Suppressor macrophage treated with lipopolysaccharide for 4 hours (primary cell): Measurements from ENCODE around the gene ADIPOR2.
A peak's percentile ranks its signal among the peaks of the same experiment; 100 is the strongest.
"Not testable (repeated sequence)": the region's sequence is repeated elsewhere in the genome, so short reads cannot be mapped to it uniquely, and the experiment has no call there.

Experiments
- DNase-seq: peaks from one replicate; pipeline ENCODE4 v3.0.0-alpha.2; 2020

ADIPOR2 gene

DNA sequence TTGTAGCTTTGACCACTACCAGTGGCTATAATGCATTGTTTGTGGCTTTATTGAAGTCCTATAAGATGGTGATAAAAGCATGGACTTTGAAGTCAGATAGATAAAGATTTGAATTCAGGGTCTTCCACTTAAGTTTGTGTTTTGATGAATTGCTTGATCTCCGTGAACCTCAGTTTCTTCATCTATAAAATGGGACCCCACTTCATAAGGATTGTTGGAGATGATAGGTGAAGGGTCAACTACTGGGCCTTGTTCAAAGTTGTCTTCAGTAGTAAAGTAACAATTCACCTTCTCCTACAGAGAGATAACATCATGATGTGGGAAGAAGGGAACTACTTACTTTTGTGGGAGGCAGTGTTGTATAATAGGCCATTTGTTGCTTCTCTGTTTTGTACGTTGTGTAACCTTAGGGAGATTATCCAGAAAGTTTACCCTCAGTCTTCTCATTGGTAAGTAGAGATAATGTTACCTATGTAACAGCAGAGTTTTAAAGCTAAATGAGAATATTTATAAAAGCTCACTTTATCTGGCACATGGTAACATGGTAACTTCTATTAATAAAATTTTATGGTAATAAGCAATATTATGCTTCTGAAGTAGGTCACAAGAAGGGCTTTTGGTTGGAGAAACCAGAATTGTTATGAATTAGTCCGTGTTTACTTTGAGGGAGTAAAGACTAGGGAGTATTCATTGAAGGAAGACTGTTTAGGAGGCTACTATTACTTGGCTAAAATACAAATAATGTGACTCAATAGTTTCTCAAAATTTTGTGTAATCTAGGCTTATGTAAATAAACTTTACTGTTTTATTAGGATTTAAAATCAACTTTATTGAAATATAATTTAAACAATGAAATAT lies 15.1 kb downstream of the ADIPOR2 start:
- DNase-seq = no peak

DNA sequence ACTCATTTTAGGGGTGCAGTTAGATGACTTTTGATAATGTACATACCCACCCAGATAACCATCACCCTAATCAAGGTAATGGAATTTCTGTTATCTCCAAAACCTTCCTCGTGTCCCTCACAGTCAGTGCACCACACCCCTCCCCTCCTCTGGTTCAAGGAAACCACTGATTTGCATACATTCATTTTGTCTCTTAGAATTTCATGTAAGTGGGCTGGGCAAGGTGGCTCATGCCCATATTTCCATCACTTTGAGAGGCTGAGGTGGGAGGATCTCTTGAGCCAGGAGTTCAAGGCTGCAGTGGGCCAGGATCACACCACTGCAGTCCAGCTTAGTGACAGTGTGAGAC lies 15.7 kb downstream of the ADIPOR2 start:
- no peak for DNase-seq

DNA sequence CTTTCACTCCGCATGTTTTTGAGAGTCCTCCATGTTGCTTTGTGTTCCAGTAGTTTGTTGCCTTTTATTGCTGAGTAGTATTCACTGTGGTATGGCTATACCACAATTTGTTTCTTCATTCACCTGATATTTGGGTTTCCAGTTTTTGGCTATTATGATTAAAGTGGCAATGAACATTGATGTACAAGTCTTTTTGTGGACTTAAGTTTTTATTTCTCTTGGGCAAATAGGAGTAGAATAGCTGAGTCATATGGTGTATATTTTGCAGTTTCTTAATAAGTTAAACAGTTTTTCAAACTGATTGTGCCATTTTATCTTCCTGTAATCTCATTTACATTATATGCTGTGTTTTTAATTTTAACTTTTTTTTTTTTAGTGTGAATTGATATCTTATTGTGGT lies 16.2 kb downstream of the ADIPOR2 start:
- no peak for DNase-seq

DNA sequence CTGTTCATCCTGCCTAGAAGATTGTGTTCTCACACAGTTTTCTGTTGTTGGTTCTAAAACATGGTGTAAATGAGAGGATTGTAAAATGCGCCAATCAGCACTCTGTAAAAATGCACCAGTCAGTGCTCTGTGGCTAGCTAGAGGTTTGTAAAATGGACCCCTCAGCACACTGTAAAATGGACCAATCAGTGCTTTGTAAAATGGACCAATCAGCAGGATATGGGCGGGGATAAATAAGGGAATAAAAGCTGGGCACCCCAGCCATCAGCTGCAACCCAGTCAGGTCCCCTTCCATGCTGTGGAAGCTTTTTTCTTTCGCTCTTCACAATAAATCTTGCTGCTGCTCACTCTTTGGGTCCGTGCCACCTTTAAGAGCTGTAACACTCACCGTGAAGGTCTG lies 19.1 kb downstream of the ADIPOR2 start:
- DNase-seq = not testable (repeated sequence)

DNA sequence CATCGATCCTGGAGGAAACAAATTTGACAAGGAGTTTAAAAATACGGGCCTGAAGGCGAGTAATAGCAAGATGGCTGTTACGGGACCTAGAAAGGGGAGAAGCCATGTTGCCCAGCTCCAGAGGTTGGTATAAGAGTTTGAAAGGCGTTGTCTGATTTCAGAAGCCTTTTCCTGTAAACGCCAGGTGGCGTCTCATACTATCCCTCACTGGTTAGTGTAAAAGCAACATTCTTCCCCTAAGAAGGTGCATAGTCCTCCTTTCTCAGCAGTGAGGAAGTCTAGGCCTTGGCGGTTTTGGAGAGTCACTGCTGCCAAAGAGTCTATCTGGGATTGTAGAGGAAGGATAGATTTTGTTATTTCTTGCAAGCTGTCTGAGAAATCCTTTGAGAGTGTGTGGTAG lies 20.0 kb downstream of the ADIPOR2 start:
- not testable (repeated sequence) for DNase-seq

DNA sequence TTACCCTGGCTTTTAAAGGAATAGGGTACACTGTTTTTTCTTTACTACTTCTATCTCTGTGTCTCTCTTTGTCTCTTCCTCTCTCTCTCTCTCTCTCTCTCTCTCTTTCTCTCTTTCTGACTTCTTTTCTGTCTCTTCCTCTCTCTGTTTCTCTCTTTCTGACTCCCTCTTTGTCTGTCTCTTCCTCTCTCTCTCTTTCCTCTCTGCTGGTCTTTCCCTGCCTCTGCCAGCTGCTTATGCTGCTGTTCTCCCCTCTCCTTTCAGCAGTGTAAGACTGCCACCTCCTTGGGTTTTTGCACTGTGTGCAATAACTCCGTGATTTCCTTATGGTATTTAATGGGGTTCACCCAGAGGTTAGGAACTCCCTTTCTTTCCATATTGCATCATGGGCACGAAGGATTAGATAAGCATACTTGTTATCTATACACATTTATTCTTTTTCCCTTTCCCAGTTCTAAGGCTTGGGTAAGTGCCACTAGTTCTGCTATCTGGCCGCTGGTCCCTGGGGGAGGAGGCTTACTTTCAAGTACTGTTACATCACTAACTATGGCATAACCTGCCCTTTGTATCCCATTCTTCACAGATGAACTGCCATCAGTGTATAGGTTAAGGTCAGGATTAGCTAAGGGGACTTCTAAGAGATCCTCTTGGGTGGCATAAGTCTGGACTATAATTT lies 20.8 kb downstream of the ADIPOR2 start:
- peak; percentile 59 for DNase-seq

DNA sequence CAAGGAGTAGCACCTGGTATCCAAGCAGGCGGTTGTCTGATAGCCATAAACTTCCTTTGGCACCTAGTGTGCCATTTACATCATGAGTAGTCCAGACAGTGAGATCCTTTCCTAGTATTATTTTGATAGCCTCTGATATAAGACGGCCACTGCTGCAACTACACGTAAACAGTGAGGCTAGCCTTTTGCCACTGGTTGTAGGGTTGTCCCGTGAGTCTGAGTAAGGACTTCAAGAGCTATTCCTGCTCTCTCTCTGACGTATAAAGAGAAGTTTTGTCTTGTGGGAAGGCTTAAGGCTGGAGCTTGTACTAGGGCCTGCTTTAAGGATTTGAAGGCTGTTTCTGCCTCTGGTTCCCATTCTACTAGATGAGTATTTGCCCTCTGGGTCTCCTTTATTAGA lies 21.4 kb downstream of the ADIPOR2 start:
- DNase-seq = not testable (repeated sequence)

DNA sequence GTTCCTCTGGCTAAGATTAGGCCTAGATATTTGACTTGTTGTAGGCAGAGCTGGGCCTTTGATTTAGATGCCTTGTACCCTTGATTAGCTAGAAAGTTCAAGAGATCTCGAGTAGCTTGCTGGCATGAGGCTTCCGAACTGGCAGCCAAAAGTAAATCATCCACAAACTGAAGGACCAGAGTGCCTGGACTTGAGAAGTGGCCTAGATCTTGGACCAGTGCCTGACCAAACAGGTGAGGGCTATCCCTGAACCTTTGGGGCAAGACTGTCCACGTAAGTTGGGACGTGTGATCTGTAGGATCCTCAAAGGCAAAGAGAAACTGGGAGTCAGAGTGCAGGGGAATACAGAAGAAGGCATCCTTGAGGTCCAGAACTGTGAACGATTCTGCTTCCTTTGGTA lies 22.0 kb downstream of the ADIPOR2 start:
- not testable (repeated sequence) for DNase-seq

DNA sequence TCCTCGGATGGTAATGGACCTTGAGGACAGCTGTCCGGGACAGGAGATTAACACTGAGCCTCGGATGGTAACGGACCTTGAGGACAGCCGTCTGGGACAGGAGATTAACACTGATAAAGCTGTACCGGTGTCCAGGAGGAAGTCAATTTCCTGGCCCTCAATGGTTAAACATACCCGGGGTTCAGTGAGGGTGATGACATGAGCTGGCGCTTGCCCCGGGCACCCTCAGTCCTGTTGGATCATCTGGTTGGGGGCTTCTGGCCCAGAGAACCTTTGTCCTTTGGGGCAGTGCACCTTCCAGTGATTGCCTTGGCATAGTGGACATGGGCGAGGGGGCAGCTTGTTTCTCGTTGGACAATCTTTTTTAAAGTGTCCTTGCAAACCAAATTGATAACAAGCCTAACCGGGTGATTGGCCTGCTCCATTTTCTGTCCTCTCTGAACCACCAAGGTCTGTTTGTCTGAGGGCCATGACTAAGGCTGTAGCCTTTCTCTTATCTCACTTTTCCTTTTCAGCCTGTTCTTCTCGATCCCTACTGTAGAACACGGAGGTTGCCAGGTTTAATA lies 23.0 kb downstream of the ADIPOR2 start:
- not testable (repeated sequence) for DNase-seq

DNA sequence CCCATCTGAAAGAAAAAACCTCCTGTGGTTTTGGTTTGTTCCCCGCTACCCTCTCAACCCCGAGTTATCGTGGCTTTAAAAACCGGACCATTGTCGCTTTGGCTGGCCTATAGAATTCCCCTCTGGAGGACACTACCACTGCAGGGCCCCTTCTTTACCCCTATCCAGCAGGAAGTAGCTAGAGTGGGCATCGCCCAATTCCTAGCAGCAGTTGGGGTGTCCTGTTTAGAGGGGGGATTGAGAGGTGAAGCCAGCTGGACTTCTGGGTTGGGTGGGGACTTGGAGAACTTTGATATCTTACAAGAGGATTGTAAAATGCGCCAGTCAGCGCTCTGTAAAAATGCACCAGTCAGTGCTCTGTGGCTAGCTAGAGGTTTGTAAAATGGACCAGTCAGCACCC lies 24.6 kb downstream of the ADIPOR2 start:
- DNase-seq = not testable (repeated sequence)

DNA sequence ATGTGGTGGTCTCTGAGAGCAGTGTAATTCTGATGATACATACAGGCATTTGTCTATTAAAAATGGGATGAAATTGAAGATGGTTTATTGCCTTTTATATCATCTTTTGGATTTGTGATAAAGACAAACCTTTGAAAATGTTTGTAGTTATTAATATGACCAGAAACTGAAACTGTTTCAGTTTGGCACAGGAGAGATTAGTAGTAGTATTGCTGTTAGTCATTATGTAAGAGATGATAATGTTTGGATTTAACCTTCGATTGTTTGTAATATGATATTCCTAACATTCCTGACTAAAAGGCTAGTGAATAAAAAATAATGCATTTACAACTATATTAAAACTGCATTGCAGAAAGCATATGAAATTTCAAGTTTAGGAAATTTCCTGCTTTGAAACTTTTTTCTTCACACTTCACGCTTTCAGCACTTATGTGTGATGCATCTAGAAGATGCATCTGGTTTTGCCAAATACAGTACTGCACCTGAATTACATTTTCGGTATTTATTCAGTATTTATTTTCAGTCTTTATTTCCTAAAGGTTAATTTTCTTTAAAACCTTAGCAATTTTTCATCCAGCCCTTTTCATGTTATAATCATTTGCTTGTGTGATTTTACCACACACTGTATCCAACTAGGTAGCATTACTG lies 25.5 kb downstream of the ADIPOR2 start:
- DNase-seq = no peak

DNA sequence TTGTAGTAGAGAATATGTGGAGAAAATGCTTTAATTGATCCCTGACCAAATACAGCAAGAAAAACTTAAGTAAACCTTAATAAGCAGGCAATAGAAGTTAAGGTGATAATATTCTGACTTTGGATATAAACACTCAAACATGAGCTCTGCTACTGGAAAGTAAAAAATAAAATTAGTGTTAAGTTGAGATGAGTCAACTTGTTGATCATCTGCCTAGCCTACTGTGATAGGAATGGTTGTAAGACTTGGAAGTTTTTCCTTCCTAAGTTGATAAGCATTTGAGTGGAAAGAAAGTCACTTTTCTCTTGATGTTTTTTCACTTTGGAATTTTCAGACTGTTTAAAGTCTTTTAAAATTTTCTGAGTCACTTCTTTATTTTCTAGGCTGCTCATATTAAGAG lies 26.0 kb downstream of the ADIPOR2 start:
- DNase-seq = no peak

DNA sequence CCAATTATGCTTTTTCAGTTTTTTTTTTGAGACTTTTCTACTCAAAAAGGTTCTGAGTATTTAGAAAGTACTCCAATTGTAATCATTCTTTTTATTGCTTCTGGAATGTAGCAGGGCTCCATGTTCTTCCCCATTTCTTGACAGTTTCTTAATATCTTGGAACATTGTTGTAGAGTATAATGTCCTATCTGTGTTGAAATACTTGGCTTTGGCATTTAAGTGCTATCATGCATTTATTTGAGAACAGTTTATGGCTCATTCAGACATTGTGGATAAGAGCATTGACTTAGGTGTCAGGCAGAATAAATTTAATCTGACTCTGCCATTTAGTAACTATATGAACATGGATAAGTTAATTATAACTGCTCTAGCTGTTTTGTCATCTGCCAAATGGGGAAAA lies 28.3 kb downstream of the ADIPOR2 start:
- DNase-seq = no peak

DNA sequence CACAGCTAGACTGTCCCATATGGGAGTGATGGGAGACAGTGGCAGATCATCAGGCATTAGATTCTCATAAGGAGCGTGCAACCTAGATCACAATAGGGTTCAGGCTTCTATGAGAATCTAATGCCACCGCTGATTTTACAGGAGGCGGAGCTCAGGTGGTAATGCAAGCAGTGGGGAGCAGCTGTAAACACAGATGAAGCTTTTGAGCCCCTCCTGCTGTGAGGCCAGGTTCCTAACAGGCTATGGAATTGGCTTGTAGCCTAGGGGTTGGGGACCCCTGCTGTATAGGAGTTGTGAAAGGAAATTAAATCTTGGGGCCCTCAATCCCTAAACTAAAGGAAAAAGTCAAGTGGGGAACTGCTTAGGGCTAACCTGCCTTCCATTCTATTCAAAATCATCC lies 29.6 kb downstream of the ADIPOR2 start:
- DNase-seq = no peak

DNA sequence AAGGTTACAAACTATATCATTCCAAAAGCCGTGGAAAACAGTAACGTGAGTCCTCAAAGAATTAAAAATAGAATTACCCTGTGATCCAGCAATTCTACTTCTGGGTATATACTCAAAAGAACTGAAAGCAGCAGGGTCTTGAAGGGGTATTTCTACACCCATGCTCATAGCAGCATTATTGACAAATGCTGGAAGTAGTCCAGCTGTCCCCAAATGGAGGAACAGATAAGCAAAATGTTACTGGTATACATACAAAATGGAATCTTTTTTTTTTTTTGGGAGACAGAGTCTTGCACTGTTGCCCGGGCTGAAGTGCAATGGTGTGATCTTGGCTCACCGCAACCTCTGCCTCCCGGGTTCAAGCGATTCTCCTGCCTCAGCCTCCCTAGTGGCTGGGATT lies 32.9 kb downstream of the ADIPOR2 start:
- DNase-seq = no peak

DNA sequence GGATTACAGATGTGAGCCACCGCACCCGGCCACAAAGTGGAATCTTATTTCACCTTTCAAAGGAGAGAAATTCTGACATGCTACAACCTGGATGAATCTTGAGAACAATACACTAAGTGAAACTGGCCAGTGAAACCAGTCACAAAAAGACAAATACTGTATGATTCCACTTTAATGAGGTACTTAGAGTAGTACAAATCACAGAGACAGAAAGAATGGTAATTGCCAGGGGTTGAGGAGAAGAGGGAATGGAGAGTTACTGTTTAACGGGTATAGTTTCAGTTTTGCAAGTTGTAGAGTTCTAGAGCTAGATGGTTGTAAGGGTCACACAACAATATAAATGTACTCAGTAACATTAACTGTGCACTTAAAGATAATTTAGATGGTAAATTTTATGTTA lies 33.4 kb downstream of the ADIPOR2 start:
- DNase-seq = no peak

DNA sequence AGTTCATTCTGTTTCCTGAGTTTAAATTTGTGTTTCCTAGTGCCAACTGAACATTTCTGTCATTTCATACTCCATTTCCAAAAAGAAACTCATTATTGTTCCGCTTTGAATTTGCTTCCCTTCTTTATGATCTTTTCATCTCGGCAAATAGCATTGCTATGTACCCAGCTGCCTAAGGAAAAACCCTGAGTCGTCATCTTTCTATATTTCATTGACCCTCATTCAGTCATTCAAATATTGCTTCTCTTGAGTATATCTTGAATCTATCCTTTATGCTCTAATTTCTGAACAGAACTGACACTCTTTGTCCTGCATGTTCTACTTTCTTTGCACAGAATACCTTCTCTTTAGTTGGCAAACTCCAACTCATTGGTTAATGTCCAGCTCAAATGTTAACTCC lies 35.9 kb downstream of the ADIPOR2 start:
- DNase-seq = peak; percentile 12

DNA sequence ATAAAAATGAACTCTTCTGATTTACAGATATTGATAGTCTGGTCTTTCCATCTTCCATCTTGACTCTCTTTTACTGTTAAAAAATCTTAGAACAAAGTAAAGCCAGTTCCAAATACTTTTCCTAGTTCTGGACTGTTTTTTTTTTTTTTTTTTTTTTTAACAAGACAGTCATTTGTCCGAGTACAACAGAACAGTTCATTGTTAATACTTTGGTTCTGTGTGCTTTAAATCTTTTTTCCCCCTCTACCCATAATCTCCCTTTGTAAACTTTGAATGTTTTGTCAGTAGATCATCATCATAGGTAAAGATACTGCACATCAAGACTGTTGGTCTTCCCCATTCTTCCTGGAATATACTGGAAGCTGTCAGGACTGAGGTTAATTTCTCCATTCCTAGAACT lies 38.0 kb downstream of the ADIPOR2 start:
- no peak for DNase-seq

DNA sequence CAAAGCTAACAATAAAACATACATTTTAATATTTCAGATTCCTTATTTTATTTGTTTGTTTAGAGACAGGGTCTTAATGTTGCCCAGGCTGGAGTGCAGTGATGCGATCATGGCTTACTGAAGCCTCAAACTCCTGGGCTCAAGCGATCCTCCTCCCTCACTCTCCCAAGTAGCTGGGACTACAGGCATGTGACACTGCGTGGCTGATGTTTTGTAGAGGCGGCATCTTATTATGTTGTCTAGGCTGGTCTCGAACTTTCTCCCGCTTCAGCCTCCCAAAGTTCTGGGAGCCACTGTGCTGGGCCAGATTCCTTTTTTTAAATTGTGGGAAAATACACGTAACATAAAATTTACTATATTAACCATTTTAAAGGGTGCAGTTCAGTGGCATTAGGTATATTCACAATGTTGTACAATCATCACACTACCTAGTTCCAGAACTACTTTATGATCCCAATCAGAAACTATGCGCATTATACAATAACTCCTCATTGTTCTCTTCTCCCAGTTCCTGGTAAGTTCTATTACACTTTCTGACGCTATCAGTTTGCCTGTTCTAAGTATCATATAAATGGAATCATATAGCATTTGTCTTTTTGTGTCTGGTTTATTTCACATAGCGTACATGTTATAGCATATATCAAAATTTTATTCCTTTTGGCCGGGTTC lies 40.3 kb downstream of the ADIPOR2 start:
- DNase-seq = no peak

DNA sequence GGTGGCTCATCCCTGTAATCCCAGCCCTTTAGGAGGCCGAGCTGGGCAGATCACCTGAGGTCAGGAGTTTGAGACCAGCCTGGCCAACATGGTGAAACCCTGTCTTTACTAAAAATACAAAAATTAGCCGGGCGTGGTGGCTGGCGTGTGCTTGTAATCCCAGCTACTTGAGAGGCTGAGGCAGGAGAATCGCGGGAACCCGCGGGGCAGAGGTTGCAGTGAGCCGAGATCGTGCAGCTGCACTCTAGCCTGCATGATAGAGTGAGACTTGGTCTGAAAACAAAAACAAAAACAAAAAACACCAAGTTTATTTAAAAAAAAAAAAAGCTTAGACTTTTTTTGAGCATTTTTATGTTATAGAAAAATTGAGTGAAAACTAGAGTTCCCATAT lies 40.8 kb downstream of the ADIPOR2 start:
- not testable (repeated sequence) for DNase-seq

DNA sequence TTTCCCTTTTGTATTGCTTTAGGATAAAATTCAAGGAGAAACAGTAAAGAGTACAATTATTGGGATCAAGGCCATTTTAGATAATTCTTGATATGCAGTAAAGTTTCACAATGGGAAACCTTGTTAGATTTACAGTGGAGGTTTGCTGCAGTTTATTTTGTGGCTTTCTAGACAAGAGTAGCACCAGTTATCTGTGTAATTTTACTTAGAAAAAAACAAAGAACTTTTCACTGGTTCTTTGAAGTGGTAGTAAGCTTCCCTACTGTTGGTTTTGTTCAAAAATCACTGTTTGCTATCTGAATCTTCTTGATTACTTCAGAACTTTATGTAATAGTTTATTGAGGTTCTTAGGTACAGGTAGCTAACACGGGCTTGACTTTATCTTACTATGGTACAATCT lies 42.0 kb downstream of the ADIPOR2 start:
- no peak for DNase-seq

DNA sequence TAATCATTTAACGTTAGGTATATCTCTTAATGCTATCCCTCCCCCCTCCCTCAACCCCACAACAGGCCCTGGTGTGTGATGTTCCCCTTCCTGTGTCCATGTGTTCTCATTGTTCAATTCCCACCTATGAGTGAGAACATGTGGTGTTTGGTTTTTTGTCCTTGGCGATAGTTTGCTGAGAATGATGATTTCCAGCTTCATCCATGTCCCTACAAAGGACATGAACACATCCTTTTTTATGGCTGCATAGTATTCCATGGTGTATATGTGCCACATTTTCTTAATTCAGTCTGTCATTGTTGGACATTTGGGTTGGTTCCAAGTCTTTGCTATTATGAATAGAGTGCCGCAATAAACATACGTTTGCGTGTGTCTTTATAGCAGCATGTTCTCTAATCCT lies 42.8 kb downstream of the ADIPOR2 start:
- DNase-seq = not testable (repeated sequence)

DNA sequence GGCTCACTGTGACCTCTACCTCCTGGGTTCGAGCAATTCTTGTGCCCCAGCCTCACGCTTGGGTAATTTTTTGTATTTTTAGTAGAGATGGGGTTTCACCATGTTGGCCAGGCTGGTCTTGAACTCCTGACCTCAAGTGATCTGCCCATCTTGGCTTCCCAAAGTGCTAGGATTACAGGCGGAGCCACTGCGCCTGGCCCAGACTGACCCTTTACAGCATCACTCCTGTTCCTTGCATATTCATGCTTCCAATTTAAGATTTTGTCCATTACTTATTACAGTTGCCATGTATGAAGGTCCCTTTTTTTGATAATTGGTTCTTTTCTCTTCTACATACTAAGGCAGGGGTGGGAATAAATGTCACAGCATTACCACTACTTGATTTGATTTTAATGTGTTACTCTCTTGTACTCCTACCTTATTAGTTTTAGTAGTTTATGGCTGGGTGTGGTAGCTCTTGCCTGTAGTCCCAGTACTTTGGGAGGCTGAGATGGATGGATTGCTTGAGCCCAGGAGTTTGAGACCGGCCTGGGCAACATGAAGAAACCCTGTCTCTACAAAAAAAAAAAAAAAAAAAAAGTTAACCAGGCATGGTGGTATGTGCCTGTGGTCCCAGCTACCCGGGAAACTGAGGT lies 46.9 kb downstream of the ADIPOR2 start:
- DNase-seq = no peak
